IPS-15b (cell line): ENCODE data around the gene GRM8.

ENCODE experiments used
- H3K27me3 ChIP-seq: one replicate; pipeline ENCODE4 v1.6.1; 2013; ENCODE audit warnings: low read length; ENCODE audit not compliant: control insufficient read depth, insufficient read depth
- H3K36me3 ChIP-seq: one replicate; pipeline ENCODE4 v1.6.1; 2013; ENCODE audit warnings: low read length; ENCODE audit not compliant: control insufficient read depth, insufficient read depth
- H3K4me1 ChIP-seq: one replicate; pipeline ENCODE4 v1.6.1; 2013; ENCODE audit warnings: mild to moderate bottlenecking, low read length; ENCODE audit not compliant: control insufficient read depth, insufficient read depth
- H3K4me3 ChIP-seq: one replicate; pipeline ENCODE4 v1.5.1; 2013; ENCODE audit warnings: low read depth, low read length
- H3K9ac ChIP-seq: one replicate; pipeline ENCODE4 v1.6.1; 2013; ENCODE audit warnings: low read depth, mild to moderate bottlenecking, low read length
- H3K9me3 ChIP-seq: one replicate; pipeline ENCODE4 v1.6.1; 2013; ENCODE audit warnings: mild to moderate bottlenecking, low read length; ENCODE audit not compliant: control insufficient read depth, insufficient read depth

GRM8 gene

DNA sequence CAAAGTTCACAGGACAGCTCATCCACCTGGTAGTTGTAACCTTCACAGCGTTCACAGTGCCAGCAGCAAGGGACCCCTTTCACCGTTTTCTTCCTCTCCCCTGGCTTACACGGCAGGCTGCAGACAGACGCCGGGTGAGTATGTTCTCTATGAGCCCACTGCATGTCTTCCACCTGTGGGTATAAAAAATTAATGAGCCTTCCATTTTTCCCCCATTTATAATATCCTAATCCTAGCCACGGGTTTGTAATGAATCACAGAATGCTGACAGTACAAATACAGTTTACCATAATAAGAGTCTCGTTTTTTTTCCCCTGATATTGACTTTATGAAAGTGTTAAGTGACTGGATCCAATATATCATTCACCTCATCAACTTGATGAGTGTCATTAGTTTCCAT, 719.0 kb downstream of the GRM8 start:
- Histone ChIP-seq H3K27me3 (no peaks in the 10 kb centered on the region), H3K9me3 (no peaks in the 10 kb centered on the region), H3K4me1 (no peaks in the 10 kb centered on the region), H3K9ac (no peak overlapping the region), H3K4me3 (no peak overlapping the region), H3K36me3 (no peaks in the 10 kb centered on the region)

DNA sequence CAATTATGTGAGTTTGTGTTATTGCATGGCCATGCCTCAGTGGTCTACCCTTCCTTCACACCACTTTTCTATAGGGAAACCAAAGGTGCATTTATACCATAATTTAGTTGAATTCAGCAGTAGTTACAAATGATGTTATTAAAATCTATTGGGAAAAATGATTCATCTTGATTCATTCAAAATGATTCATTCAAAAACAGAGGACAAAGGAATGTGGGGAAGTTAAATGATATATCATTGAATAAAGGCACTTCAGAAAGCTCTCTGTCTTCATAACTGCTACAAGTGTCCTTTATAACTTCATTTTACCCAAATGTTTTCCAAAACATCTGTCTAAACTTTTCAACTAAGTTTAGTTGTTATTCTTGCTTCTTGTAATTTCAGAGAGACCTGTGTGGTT, 722.9 kb downstream of the GRM8 start:
- no peaks in the 10 kb centered on the region for H3K9me3 ChIP-seq
- no peak overlapping the region for H3K9ac ChIP-seq
- H3K4me3 ChIP-seq: no peak overlapping the region
- no peaks in the 10 kb centered on the region for H3K27me3 ChIP-seq
- H3K36me3 ChIP-seq: no peaks in the 10 kb centered on the region
- H3K4me1 ChIP-seq: peaks cover 4% of the 10 kb centered on the region

DNA sequence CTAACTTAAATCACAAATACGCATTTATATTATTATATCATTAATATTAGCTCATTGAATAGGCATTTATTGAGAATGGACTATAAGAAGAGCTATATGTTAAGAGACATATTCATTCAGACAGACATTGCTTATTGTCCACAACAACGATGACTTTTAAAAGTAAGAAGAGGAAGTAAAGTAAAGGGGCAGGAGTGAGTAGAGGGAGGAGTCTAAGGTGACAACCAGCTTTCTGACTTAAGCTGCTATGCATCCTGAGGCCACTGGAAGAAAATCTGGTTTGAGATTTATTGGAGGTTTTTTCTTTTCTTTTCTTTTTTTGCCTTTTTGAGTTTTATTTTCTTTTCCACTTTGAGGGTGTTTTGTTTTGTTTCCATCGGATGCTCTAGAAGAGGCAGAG, 723.5 kb downstream of the GRM8 start:
- Histone ChIP-seq H3K4me3 (no peak overlapping the region), H3K9me3 (no peaks in the 10 kb centered on the region), H3K4me1 (peaks cover 4% of the 10 kb centered on the region), H3K9ac (no peak overlapping the region), H3K27me3 (no peaks in the 10 kb centered on the region), H3K36me3 (no peaks in the 10 kb centered on the region)

DNA sequence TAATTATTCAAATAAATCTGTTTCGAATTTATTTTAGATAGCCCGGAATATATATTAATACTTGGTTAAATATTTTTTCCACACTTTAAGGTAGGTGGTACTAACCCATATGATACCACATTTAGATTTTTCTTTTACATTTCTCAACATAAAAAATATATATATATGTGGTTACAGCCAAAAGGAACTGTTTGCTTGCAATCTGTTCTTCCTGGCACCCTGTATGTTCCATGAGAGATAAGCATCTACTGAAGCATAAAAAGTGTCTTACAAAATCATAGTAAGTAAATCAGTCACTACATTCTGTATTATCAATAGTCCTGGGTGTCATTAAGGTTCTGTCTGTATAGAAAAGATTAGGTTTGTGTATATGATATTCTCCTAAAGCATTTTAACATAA, 726.8 kb downstream of the GRM8 start:
- H3K4me1 ChIP-seq: peaks cover 4% of the 10 kb centered on the region
- no peaks in the 10 kb centered on the region for H3K9me3 ChIP-seq
- no peaks in the 10 kb centered on the region for H3K36me3 ChIP-seq
- no peak overlapping the region for H3K9ac ChIP-seq
- no peaks in the 10 kb centered on the region for H3K27me3 ChIP-seq
- H3K4me3 ChIP-seq: no peak overlapping the region

DNA sequence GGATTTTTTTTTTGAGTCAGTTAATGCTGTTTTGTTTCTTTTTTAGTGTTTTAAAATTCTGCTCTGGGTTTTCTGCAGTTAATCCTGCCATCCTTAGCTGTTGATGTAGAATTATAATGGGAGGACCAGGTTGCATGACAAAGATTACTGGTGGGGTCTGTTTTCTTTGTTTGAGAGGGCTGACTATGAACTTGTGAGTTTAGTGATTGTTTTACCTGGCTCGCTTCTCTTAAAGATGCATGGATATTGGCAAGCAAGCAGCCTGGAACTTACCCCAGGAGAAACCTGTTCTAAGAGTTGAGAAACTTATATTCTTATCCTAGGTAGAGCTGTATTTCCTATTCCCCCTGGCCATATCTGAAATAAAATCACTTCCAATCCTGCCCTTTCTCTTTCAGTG, 727.8 kb downstream of the GRM8 start:
- Histone ChIP-seq H3K9me3 (no peaks in the 10 kb centered on the region), H3K36me3 (no peaks in the 10 kb centered on the region), H3K4me3 (no peak overlapping the region)

DNA sequence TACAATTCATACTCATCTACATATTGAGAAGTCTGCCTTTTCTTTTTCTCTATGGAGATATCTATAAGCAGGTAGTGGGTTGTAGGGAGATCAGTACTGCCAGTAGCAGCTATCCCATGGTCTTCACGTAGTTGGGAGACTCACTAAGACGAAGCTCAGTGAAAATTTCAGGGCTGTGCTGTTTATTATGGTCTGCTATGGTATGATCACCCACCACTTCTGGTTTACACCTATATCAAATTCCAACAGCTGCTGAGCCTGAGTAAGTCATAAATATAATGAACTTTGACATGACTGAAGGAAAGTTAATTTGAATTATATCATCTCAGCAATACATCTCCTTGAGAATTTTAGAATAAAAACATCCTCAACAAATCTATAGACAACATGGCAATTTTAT, 741.7 kb downstream of the GRM8 start:
- Histone ChIP-seq H3K36me3 (no peaks in the 10 kb centered on the region), H3K27me3 (no peaks in the 10 kb centered on the region)

More for the DNA sequence above, 727.8 kb downstream of the GRM8 start:
- peaks cover 4% of the 10 kb centered on the region for H3K4me1 ChIP-seq
- no peaks in the 10 kb centered on the region for H3K27me3 ChIP-seq
- no peak overlapping the region for H3K9ac ChIP-seq

DNA sequence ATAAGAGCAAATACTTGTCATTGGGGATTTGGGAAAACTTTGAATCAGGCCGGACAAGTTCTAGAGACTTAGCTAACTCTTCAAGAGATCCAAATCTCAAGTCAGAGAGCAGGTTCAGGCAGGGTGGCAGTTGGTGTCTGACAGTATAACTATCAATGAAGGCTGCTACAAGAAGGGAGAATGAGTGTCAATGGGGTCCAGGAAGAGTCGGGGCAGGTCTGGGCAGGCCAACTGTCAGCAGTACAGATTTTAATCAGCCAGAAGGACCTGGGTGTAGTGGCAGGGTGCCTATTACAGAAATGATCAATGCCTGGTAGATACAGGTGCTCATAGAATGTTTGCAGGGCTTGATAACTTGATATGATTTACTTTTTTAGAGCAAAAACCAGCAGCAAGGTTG, 751.1 kb downstream of the GRM8 start:
- no peak overlapping the region for H3K4me3 ChIP-seq
- no peaks in the 10 kb centered on the region for H3K4me1 ChIP-seq
- H3K9me3 ChIP-seq: no peaks in the 10 kb centered on the region
- no peaks in the 10 kb centered on the region for H3K27me3 ChIP-seq
- H3K9ac ChIP-seq: no peak overlapping the region
- no peaks in the 10 kb centered on the region for H3K36me3 ChIP-seq

More for the DNA sequence above, 741.7 kb downstream of the GRM8 start:
- Histone ChIP-seq H3K4me1 (no peaks in the 10 kb centered on the region), H3K9ac (no peak overlapping the region), H3K9me3 (no peaks in the 10 kb centered on the region), H3K4me3 (no peak overlapping the region)

DNA sequence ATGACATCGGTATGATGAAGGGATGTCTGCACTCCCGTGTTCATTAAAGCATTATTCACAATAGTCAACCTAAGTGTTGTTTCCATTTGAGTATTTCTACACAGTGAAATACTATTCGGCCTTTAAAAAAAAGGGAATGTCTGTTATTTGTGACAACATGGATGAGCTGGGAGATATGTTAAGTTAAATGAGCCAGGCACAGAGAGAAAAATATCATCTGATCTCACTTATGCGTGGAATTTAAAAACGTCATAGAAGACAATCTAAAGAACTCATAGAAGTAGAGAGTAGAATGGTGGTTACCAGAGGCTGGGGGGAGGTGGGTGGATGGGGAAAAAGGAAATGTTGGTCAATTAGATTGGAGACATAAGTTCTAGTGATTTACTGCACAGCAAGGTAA, 753.3 kb downstream of the GRM8 start:
- Histone ChIP-seq H3K36me3 (no peaks in the 10 kb centered on the region), H3K4me3 (no peak overlapping the region), H3K9me3 (no peaks in the 10 kb centered on the region), H3K9ac (no peak overlapping the region), H3K4me1 (no peaks in the 10 kb centered on the region), H3K27me3 (no peaks in the 10 kb centered on the region)

DNA sequence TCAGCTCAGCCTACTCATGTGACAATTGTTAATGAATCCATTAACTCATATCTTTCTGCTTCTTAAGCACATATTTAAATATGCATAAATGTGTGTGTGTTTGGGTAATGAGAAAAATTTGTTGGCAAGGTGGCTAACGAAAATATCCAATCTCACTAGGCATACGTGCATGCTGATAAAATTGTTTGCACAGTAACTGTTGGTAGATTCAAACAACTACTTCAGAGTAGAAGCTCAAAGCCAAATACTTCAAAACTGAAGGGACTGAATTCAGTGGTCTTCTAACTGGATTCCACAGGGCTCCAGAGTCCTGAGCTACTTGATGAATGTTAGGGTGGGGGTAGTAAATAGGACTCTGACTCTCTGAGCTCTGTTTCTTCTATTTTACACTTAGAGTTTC, 757.0 kb downstream of the GRM8 start:
- H3K36me3 ChIP-seq: no peaks in the 10 kb centered on the region
- no peaks in the 10 kb centered on the region for H3K9me3 ChIP-seq
- H3K4me1 ChIP-seq: no peaks in the 10 kb centered on the region
- no peak overlapping the region for H3K9ac ChIP-seq
- H3K4me3 ChIP-seq: no peak overlapping the region
- no peaks in the 10 kb centered on the region for H3K27me3 ChIP-seq

DNA sequence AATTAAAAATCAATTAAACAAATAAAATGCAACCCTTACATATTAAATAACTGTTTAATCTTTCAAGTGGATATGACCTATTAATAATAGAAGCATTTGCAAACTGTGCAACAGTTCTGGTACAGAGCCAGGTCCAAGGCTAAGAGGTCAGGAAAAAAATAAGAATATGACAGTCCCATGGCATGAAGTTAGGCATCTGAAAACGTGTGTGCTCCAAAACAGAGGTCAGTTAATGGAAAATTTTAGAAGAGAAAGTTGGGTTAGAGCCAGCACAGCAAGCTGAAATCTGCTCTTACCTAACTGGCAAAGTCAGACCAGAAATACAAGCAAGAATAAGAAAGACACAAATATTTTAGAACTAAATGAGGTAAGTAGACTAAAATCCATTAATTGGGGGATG, 757.7 kb downstream of the GRM8 start:
- no peak overlapping the region for H3K9ac ChIP-seq
- no peak overlapping the region for H3K4me3 ChIP-seq
- H3K36me3 ChIP-seq: no peaks in the 10 kb centered on the region
- no peaks in the 10 kb centered on the region for H3K27me3 ChIP-seq
- H3K4me1 ChIP-seq: no peaks in the 10 kb centered on the region
- no peaks in the 10 kb centered on the region for H3K9me3 ChIP-seq

DNA sequence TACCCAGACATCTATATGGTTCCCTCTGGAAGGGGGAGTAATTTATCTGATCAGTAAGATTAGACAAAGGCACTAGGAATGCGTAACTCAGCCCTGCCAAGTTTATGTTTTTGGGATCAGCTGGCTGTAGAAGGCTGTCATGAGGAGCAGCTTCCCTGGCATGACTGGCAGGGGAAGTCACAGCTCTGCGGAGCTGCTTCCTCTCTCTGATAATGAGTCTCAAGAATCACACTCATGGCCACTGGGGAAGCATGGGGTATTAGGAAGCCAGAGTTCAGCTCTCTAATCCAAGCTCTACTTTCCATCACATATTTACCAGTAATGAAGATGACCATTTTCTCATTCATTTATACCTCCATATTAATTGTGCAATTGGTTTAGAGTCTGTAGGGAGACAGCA, 758.9 kb downstream of the GRM8 start:
- Histone ChIP-seq H3K27me3 (no peaks in the 10 kb centered on the region), H3K4me3 (no peak overlapping the region), H3K4me1 (no peaks in the 10 kb centered on the region), H3K9me3 (no peaks in the 10 kb centered on the region), H3K36me3 (no peaks in the 10 kb centered on the region), H3K9ac (no peak overlapping the region)

DNA sequence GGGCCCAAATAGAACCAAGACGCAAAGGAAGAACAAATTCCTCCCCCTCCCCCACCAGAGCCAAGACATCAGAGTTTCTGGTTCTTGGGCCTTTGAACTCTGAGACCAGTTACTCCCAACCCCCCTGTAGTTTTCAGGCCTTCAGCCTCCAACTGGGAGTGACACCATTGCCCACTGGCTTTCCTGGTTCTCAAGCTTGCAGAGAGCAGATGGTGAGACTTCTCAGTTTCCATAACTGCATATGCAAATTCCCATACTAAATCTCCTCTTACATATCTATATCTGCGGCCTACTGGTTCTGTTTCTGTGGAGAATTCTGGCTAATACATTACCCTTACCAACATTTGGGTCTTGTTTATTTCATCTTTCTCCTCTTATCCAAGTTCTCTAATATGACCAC, 762.9 kb downstream of the GRM8 start:
- Histone ChIP-seq H3K9me3 (no peaks in the 10 kb centered on the region), H3K9ac (no peak overlapping the region), H3K27me3 (no peaks in the 10 kb centered on the region), H3K4me3 (no peak overlapping the region), H3K36me3 (no peaks in the 10 kb centered on the region), H3K4me1 (no peaks in the 10 kb centered on the region)
